COLO668 (cell line): ENCODE results near the gene PRKCH.

Source experiments
- DNase-seq: peaks from one replicate; lab custom pipeline; 2025; ENCODE audit not compliant: unreplicated experiment; lab: John Stamatoyannopoulos, UW

Gene PRKCH

DNA sequence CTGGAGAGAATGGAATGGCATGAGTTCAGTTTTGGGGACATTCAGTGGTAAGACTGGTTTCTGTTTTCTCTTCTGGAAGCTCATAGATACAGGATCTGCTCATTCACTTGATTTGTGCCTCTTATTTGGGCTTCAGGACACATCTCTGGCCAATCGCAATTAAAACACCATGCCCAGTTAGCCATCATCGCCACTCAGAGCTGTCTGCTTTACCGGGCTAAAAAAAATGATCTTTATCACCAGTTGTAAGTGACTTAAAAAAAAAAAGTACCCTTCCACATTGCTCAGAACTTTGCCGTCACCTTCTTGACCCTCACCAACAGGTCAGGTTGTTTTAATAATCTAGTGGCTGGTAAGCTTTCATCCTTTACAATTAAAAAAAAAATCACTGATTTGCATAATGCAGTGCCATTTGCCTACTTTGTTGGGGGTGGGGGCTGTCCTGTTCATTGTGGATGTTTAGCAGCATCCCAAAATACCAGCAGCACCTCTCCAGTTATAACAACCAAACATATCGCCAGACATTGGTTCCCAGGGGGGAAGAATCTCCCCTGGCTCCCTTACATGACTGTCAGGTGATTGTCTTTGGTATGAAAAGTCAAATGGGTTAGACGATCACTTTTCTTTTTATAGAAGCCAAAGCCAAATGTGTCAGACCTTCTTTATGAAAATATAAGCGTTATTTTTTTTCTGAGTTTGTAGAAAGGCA lies 150.1 kb downstream of the PRKCH start:
- no peak for DNase-seq

- DNase-seq: no peak
Observed at GRCh38 chr14:61472011-61472672, 150.8 kb downstream of the PRKCH start.

DNA sequence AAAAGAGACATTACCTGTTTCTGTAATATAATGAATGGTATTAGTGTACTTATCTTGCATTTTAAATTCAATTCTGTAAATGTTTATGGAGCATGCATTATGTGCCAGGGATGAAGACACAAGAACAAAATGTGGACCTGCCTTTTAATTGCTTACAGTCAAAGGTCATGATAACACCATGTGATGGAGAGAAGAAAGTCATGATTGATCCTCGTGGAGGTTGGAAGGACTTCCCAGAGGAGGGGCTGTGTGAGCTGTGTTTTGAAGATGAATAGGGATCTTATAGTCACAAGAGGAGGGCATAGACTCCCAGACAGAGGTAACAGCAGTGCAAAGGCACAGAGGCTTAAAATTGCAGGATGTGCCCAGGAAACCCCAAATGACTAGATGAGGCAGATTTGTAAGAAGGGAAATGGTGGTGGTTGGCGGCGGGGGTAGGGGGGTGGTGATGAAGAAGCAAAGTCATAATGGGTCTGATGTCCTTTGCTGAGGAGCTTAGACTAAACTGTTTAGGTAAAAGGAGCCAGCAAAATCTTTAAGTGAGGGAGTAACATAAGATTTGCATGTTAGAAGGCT lies 151.5 kb downstream of the PRKCH start:
- DNase-seq: no peak

- no peak for DNase-seq
Observed at GRCh38 chr14:61474015-61474414, 152.6 kb downstream of the PRKCH start.

DNA sequence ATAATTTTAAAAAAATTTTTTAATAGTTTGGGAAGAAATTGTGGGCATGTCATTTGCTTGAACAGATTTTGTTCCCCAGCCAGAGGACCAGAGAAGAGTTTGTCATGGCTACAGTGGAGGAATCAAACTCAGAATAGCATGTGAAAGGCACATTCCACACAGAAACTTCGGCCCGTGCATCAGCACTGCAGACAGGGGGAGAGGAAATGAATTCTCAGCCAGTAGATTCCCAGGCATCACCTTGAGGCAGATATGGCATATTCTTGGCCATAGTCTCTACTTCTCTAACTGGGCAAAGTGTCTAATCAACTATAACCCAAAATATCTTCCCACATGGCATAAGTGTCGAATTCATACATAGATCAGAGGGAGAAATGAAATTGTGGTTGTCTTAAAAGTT lies 153.3 kb downstream of the PRKCH start:
- DNase-seq: no peak

GRCh38 chr14:61475316-61475715 lies 153.9 kb downstream of the PRKCH start:
- no peak for DNase-seq

DNA sequence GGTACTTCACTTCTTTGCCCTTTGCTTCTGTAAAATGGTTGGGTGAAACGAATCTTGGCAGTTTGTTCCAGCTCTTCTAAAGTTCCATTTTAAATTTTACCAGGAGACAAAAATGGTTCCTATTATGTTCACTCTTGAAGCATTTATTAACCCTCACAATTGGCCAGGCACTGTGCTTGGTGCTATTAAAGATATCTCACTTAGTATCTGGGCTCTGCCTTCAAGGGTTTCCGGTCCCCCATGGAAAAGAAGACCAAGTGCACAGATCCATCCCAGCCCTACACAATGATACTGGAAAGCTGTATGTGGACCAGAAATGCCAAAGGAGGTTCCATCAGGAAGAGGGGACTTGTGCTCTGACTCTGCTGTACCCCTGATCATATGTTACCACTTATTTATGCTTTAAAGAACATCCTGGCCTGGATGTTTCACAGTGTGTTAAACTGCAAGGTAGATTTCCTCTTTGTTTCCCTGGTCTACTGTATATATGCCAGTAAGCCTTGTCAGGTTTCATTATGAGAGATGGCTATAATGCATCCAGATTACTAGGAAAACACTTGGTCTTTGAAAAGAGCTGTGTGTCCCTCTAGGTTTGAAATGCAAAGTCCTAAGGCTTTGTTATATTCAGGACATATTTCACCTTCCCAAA lies 154.8 kb downstream of the PRKCH start:
- no peak for DNase-seq

DNA sequence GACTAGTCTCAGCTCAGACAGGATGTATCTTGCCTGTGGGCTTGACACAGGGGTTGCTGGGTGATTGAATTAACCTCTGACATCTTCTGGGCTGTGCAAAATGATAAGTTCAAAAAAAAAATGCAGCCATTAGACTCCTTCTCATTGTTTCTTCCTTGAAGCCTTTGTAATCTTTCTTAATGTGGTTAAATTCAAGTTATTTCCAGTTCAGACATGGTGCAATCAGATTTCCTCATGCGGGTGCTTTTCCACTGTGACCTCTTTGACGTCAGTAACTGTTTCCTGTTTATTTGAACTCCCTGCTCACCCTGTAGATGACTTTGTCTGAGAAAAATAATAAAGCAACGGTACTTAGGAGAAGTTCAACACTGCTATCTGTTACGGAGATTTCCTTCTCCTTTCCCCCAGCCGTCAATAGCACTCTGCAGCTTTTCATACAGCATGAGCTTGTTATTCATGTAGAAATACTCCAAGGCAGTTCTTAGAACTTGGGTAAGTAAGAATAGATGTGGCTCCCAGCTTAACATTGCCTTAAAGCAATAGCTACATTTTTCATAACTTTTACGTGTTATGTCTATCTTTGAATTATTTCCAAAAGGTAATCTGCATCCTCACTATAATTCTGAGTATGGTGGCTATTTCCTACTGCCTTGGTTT lies 155.5 kb downstream of the PRKCH start:
- DNase-seq: no peak

DNA sequence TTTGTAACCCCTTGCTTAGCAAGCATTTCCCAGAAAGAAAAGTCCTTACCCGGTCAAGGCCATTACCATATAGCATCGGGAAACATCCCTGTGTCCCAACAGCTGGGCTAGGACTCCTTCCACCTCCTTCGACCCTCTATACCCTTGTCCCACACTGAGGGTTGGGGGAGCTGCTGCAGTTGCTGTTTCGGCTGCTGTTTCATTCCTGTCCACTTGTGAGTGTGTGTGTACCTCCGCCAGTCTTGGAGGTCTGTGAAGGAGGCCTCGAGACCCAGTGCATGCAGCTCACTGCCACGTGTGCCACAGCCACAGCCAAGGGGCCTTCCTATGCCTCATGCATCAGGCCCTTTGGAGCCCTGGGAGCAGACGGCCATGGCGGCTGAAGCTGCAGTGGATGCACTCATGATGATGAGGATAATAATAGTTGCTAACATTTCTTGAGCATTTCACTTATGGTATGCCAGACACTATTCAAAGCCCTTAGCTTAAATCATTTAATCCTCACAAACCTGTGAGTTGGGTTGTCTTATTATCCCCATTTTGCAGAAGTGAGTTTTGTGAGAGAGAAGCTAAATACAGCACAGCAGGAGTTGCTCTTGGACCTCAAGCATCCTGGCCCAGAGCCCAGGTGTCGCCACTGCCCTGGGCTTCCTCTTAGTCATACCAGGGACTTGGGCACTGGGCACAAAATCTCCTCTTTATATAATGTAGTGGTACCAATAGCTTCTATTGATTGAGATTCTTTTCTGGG lies 156.5 kb downstream of the PRKCH start:
- peak; percentile 40 for DNase-seq

DNA sequence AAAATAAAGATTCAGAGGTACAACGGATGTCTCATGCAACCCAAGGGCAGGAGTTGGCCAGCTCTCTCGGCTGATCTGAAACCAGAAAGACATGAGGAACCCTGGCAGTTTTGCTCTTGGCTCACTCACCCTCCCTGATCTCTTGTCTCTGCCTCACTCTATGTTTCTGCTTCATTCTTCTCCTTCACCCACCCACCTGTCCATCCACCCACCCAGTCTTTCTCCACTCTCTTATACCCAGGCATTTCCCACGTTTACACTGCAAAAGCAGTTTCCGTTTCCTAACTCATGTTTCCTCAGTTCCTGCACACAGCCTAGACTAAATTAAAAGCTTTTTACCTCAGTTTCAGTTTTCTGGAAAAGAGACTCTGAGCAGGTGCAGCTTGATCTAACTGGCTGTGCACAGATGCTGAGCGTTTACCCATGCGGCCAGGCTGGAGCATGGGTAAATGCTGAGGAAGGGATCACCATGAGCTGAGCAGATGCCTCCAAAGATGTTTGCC lies 157.6 kb downstream of the PRKCH start:
- peak; percentile 42 for DNase-seq

DNA sequence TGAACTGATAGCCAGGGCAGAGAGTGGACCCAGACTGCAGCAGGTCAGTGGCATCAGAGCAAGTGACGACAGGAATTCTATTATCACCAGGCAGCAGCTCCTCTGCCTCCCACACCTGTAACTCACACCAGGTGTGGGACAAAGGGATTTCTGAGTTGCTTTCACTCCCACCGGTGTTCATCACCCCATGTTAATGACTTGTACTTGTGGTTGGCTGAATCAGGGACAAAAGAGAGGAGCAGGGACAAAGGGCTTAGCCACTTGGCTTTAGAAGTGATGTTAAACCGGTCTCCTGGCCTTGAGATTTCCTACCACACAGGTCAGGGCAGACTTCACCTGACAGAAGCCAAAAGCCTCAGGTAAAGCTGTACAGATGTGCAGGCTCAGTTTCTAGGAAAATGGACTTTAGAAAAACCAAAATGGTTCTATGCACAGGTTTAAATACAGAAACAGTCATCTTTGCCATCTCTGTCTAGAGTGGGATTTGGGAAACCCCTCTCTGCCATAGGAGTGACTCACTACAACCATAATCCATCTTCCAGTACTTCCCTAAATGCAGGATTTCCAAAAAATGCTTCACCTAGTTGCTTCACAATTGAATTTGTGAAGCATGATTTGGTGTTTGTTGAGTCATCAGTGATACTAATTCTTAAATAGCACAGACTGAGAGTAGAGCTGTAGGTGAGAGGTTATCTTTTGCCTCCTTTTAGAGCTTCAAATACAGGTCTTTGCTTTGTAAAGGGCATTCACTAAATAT lies 158.5 kb downstream of the PRKCH start:
- DNase-seq: peak; percentile 79

DNA sequence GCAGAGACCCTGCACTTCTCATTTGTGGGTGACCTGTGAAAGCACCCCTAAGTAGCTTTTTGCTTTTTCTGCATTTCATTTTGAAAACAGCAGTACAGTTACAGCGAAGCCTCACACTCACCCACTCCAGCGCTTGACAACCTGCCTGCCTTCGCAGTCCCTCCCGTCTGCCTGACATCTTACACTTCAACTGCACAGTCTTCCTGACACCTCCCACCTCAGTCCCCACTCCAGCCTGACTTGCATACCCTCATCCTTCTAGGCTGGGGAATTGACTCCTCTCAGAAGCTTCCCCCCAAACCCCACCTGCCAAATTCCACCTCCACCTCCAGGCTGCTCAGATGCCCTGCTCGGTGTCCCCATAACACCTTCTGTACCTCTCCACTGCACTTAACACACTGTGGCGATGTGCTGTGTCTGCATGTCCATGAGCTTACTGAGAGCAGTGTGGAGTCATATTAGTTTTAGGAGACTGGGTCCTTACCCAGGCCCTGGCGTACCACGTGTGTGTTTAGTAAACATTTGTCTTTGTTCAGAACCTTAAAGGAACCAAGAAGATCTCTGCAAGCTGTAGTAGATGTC lies 159.4 kb downstream of the PRKCH start:
- DNase-seq: no peak

DNA sequence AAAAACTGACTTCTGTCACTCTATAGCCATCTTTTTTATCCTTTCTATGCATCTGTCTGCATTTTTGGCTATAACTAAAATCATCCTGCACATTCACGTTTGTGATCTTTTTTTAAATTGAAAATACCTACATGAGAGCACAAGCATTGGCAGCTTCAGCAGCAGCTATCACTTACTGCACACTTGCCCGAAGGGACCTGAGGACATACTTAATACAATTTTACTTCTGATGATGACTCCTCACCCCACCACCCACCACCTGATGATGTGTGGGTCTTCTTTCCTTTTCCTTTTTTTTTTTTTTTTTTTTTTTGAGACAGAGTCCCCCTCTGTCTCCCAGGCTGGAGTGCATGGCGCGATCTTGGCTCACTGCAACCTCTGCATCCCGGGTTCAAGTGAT lies 160.3 kb downstream of the PRKCH start:
- no peak for DNase-seq

GRCh38 chr14:61482348-61483206 lies 161.2 kb downstream of the PRKCH start:
- DNase-seq: no peak

DNA sequence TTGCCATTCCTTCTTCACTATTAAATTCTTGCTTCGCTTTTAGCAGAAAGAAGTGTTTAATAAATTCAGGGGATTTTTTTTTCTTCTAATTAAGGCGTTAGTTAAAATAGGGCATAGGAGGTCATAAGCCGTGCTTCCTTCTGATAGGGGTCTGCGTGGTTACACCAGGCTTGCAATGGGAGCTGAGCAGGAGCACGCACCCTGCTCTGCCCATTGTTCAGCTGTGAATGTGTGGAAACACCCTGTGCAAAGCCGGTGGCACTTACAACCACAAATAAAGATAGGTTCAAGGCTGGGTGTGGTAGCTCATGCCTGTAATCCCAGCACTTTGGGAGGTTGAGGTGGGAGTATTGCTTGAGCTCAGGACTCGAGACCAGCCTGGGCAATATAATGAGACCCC lies 162.1 kb downstream of the PRKCH start:
- DNase-seq: no peak

- DNase-seq: no peak
Observed at GRCh38 chr14:61484031-61484430, 162.7 kb downstream of the PRKCH start.

DNA sequence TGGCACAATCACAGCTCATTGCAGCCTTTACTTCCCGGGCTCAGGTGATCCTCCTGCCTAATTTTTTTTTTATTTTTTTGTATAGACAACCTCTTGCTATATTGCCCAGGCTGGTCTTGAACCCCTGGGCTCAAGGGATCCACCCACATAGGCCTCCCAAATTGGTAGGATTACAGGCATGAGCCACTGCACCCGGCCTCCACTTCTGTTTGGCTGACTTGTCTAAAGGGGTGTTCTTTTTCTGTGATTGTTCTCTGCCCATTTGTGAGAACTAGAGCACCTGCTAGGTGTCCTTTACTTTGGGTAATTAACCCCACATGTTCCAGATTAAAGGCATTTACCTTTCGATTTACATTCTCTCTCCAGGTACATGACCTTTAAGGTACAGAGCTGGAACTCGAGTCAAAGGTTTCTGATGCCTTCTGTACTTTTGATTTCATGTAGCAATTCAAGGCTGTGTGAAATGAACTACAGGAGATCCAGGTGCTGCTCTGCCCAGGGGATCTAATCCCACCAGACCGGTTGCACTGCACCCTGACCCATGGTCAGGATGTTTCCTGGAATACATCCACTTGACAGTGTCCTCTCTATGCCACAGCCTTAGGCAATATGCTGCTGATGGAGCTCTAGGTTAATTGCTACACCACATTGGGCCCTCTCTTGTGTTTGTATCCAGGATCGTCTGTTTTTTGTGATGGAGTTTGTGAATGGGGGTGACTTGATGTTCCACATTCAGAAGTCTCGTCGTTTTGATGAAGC lies 163.6 kb downstream of the PRKCH start:
- peak; percentile 50 for DNase-seq

DNA sequence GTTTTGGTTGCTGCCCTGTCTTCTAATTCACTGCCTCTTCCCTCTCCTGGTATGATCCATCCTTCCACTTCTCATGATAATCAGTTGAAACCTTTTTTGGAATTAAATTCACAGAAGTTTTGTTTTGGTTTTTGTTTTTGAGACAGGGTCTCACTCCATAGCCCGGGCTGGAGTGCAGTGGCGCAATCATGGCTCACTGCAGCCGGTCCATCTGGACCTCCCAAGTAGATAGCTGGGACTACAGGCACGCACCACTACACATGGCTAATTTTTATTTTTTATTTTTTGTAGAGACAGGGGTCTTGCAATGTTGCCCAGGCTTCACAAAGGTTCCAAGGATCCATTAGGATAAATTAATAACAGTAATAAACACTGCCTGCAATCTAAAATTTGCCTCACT lies 164.3 kb downstream of the PRKCH start:
- no peak for DNase-seq
